ENCODE results near the gene TMEM258. TPM values are rescaled to one million over a fixed set of nuclear protein-coding genes. Genes with fewer than 3 reads are reported as not detected.

The TMEM258 gene
- total and polyA plus RNA-seq, 9 of the 15 experiments (the other 6 are each of a cell fraction or from before 2014, with no cell fraction given) = 97.2 to 856 (median 231) TPM

GRCh38 chr11:61838501-61838900 lies 46.1 kb upstream of the TMEM258 start:
- POLR2A ChIA-PET = interaction anchor here (0.6 kb wide), 1 partner anchor 18 kb away, joined by 3 read pairs; no protein-coding TSS in a partner anchor
- WGBS (ENCODE audit: insufficient coverage, low coverage, missing lambda C conversion rate) = 95% methylated on average over 5 of the region's 5 CpGs
- Histone ChIP-seq H3K36me3 (ENCODE audit: control insufficient read depth, insufficient read depth, low read length) (peaks cover 18% of the 10 kb centered on the region), H3K4me1 (replicated peaks in 1 of 2; ENCODE audit: control insufficient read depth in 2 of 2, insufficient read depth in 2 of 2, low read length in 2 of 2) (peaks cover 77 to 80% of the 10 kb centered on the region in 2 experiments), H3K4me3 (no peak overlapping the region), H2AFZ (ENCODE audit: low read depth, low read length) (no peak overlapping the region), H3K27ac (ENCODE audit: extremely low read depth, low read depth, low read length) (peak overlapping the region; percentile 19; the same call in 1 of the 3 replicates), H3K9me1 (ENCODE audit: control insufficient read depth, insufficient read depth, low read length) (peaks cover 14% of the 10 kb centered on the region), H3K27me3 (ENCODE audit: control insufficient read depth in 2 of 2, insufficient read depth in 2 of 2, low read length in 2 of 2) (no peaks in the 10 kb centered on the region), H3K9ac (ENCODE audit: insufficient read depth in 1 of 2, low read depth in 2 of 2, low read length in 2 of 2) (peak overlapping the region in 1 of 2 experiments; percentile 81; a peak in 2 of 4 replicates), H3K4me2 (ENCODE audit: insufficient read depth, low read length) (no peak overlapping the region), H4K20me1 (replicated peaks; ENCODE audit: control insufficient read depth, insufficient read depth, low read length) (no peaks in the 10 kb centered on the region), H3K79me2 (ENCODE audit: control insufficient read depth, insufficient read depth, low read length) (peaks cover 31% of the 10 kb centered on the region; the same call in 2 of the 3 replicates), H3K9me3 (replicated peaks; ENCODE audit: control insufficient read depth, insufficient read depth, low read depth, low read length) (no peaks in the 10 kb centered on the region)
- DNase-seq (ENCODE audit: extremely low read depth in 1 of 4, low spot score in 3 of 4) (no peak), ATAC-seq (no peak), FAIRE-seq (no peak)
- CTCF ChIA-PET (ENCODE audit: low intra/inter-chr PET ratio) = no interaction called here
- intact Hi-C loops (cut with micrococcal nuclease) = no loop called here
- in situ Hi-C loops (cut with MboI) = no loop called here
- no TSS peak for BruUV-seq (replicated peaks)
- TF ChIP-seq WHSC1 (IDR thresholded peaks at IDR 0.05; ENCODE audit: low read length) (no peak), CHD1 (IDR thresholded peaks at IDR 0.05; ENCODE audit: low read length) (no peak), SMARCC2 (IDR thresholded peaks at IDR 0.05; ENCODE audit: low read depth) (no peak), U2AF2 (optimal IDR thresholded peaks at IDR 0.05; ENCODE audit: low read depth, low read length) (no peak), FOXK2 (conservative IDR thresholded peaks at IDR 0.05 in 1 of 2, IDR thresholded peaks at IDR 0.05 in 1 of 2; ENCODE audit: low read depth in 2 of 2) (no peak), PML (IDR thresholded peaks at IDR 0.05; ENCODE audit: low read length) (no peak), FUS (optimal IDR thresholded peaks at IDR 0.05; ENCODE audit: low read depth, low read length) (no peak), XRCC5 (IDR thresholded peaks at IDR 0.05; ENCODE audit: low read depth, low read length) (no peak)

All from K562 (cell line).